CD14-positive monocyte (primary cell): Measurements from ENCODE around the gene KIF25. TPM values are rescaled to one million over a fixed set of nuclear protein-coding genes. Genes with fewer than 3 reads are reported as not detected.

Source experiments
- DNase-seq, 3 donors: peaks; one replicate each; pipeline ENCODE4 v3.0.0-alpha.2; 2011 to 2022
- H2AFZ ChIP-seq: 2 replicates; pipeline ENCODE4 v1.6.0; 2012; ENCODE audit warnings: mild to moderate bottlenecking, low read depth, low read length, inconsistent platforms; ENCODE audit not compliant: insufficient read depth, poor library complexity, severe bottlenecking
- H3K27ac ChIP-seq, 2 donors: 1 replicate in 1 of 2; 2 replicates in 1 of 2; pipeline ENCODE4 v1.5.1; 2012 to 2013; ENCODE audit warnings: low read length in 2 of 2, control low read depth in 1 of 2, inconsistent platforms in 1 of 2, low read depth in 1 of 2, mild to moderate bottlenecking in 1 of 2
- H3K27me3 ChIP-seq, 2 donors: one replicate each; pipeline versions ENCODE4 v1.6.0 to v1.6.1; 2011 to 2013; ENCODE audit warnings: low read length in 2 of 2; ENCODE audit not compliant: control insufficient read depth in 2 of 2, insufficient read depth in 2 of 2
- H3K36me3 ChIP-seq, 2 donors: replicated peaks in 1 of 2; 1 replicate in 1 of 2; 2 replicates in 1 of 2; pipeline versions ENCODE4 v1.5.1 to v1.6.1; 2012 to 2013; ENCODE audit warnings: low read length in 2 of 2, control low read depth in 1 of 2, inconsistent platforms in 1 of 2, mild to moderate bottlenecking in 1 of 2; ENCODE audit not compliant: insufficient read depth in 2 of 2, control insufficient read depth in 1 of 2
- H3K4me1 ChIP-seq, 2 donors: 1 replicate in 1 of 2; 2 replicates in 1 of 2; pipeline versions ENCODE4 v1.5.1 to v1.6.1; 2012 to 2013; ENCODE audit warnings: low read length in 2 of 2, control low read depth in 1 of 2, inconsistent platforms in 1 of 2, mild to moderate bottlenecking in 1 of 2, moderate library complexity in 1 of 2; ENCODE audit not compliant: insufficient read depth in 2 of 2, control insufficient read depth in 1 of 2
- H3K4me2 ChIP-seq: replicated peaks from 2 replicates; pipeline ENCODE3; 2012; ENCODE audit warnings: low read length, moderate library complexity, mild to moderate bottlenecking; ENCODE audit not compliant: poor library complexity, severe bottlenecking; ENCODE audit errors: extremely low read depth
- H3K4me3 ChIP-seq, 3 experiments: fragments of 200-600 bp in 1 of 3; sonication (generic) in 1 of 3; replicated peaks in 1 of 3; 1 replicate in 2 of 3; 2 replicates in 1 of 3; pipeline ENCODE4 v1.5.1; 2011 to 2013; ENCODE audit warnings: low read length in 3 of 3, mild to moderate bottlenecking in 3 of 3, control low read depth in 2 of 3, low read depth in 2 of 3, inconsistent platforms in 1 of 3, moderate library complexity in 1 of 3
- H3K79me2 ChIP-seq: 2 replicates; pipeline ENCODE4 v1.6.0; 2012; ENCODE audit warnings: mild to moderate bottlenecking, control low read depth, inconsistent platforms, low read length, moderate library complexity; ENCODE audit not compliant: insufficient read depth
- H3K9ac ChIP-seq: 2 replicates; pipeline ENCODE4 v1.6.0; 2017; ENCODE audit warnings: low read length, mild to moderate bottlenecking; ENCODE audit not compliant: insufficient read depth, poor library complexity, severe bottlenecking
- H3K9me3 ChIP-seq, 2 donors: replicated peaks in 1 of 2; 1 replicate in 1 of 2; 2 replicates in 1 of 2; pipeline versions ENCODE4 v1.5.1 to v1.6.1; 2012 to 2013; ENCODE audit warnings: low read length in 2 of 2, control low read depth in 1 of 2; ENCODE audit not compliant: control insufficient read depth in 1 of 2, insufficient read depth in 1 of 2
- H4K20me1 ChIP-seq: 2 replicates; pipeline ENCODE4 v1.6.0; 2012; ENCODE audit warnings: mild to moderate bottlenecking, low read length, control low read depth, moderate library complexity; ENCODE audit not compliant: insufficient read depth
- H3K27ac Mint-ChIP-seq, 7 donors: one replicate each; pipeline ENCODE4 v1.8.0; 2020; ENCODE audit warnings: mild to moderate bottlenecking in 7 of 7, mixed read lengths in 7 of 7, moderate library complexity in 6 of 7, inconsistent platforms in 2 of 7
- H3K27me3 Mint-ChIP-seq, 3 donors: one replicate each; pipeline ENCODE4 v1.8.0; 2021 to 2022; ENCODE audit warnings: low read depth in 3 of 3, mild to moderate bottlenecking in 3 of 3, mixed read lengths in 3 of 3, moderate library complexity in 3 of 3, inconsistent platforms in 1 of 3
- H3K36me3 Mint-ChIP-seq, 2 donors: one replicate each; pipeline ENCODE4 v1.8.0; 2020; ENCODE audit warnings: mixed read lengths in 2 of 2, inconsistent platforms in 1 of 2, mild to moderate bottlenecking in 1 of 2
- H3K4me1 Mint-ChIP-seq: one replicate; pipeline ENCODE4 v1.8.0; 2020; ENCODE audit warnings: mild to moderate bottlenecking, mixed read lengths
- H3K4me3 Mint-ChIP-seq, 2 donors: one replicate each; pipeline ENCODE4 v1.8.0; 2020; ENCODE audit warnings: mild to moderate bottlenecking in 2 of 2, mixed read lengths in 2 of 2, moderate library complexity in 1 of 2
- H3K9me3 Mint-ChIP-seq, 7 donors: one replicate each; pipeline ENCODE4 v1.8.0; 2020 to 2022; ENCODE audit warnings: mixed read lengths in 7 of 7, mild to moderate bottlenecking in 6 of 7, moderate library complexity in 6 of 7, inconsistent platforms in 2 of 7
- CTCF ChIP-seq: fragments of 200-600 bp; IDR thresholded peaks from one replicate; pipeline ENCODE4 v1.8.0; 2022; ENCODE audit warnings: antibody characterized with exemption, mild to moderate bottlenecking
- WGBS: methylation state at CpG from one replicate; pipeline ENCODE4 v1.1.5; 2013; ENCODE audit warnings: missing lambda C conversion rate; ENCODE audit not compliant: insufficient coverage; 5-methylcytosine and 5-hydroxymethylcytosine counted together
- intact Hi-C, 2 donors: fragments of 100-400 bp; cut with micrococcal nuclease; formaldehyde crosslinking; loops; one replicate each; pipeline versions ENCODE4 v1.15.0 to v1.15.1; 2023
- polyA plus RNA-seq, 3 donors: library from polyadenylated mRNA; depleted of rRNA in 1 of 3; unstranded in 2 of 3; stranded (reverse) in 1 of 3; fragments of 300-500 nt in 2 of 3; fragments of >200 nt in 1 of 3; fragmentation: Illumina TruSeq in 2 of 3; gene quantifications; 1 replicate in 2 of 3; 2 replicates in 1 of 3; pipeline ENCODE4 v1.2.3, GENCODE V29; 2012 to 2021

KIF25 gene
- polyA plus RNA-seq, 3 donors: not detected

GRCh38 chr6:168043848-168044415 lies 46.5 kb downstream of the KIF25 start:
- Mint-ChIP-seq H3K4me3 (no peak overlapping the region), H3K27me3 (peaks cover 0 to 5% (median 0%) of the 10 kb centered on the region in 3 donors), H3K36me3 (no peaks in the 10 kb centered on the region), H3K4me1 (no peaks in the 10 kb centered on the region), H3K9me3 (peaks cover 23 to 51% (median 43%) of the 10 kb centered on the region in 7 donors), H3K27ac (no peak overlapping the region)
- Histone ChIP-seq H2AFZ (no peak overlapping the region), H3K27ac (no peak overlapping the region), H3K4me3 (no peak overlapping the region), H3K79me2 (no peaks in the 10 kb centered on the region), H3K27me3 (no peaks in the 10 kb centered on the region), H3K36me3 (no peaks in the 10 kb centered on the region), H4K20me1 (no peaks in the 10 kb centered on the region), H3K9me3 (peaks cover 49 to 64% of the 10 kb centered on the region in 2 donors), H3K4me2 (no peak overlapping the region), H3K9ac (no peak overlapping the region), H3K4me1 (no peaks in the 10 kb centered on the region)
- WGBS: 88% methylated on average over 12 of the region's 21 CpGs
- intact Hi-C loops: no loop called here
- TF ChIP-seq CTCF: no peak
- DNase-seq: no peak

GRCh38 chr6:168044521-168045130 lies 47.2 kb downstream of the KIF25 start:
- peaks cover 0 to 5% (median 0%) of the 10 kb centered on the region in 3 donors for H3K27me3 Mint-ChIP-seq
- no peak overlapping the region for H3K4me3 Mint-ChIP-seq
- no peak overlapping the region for H3K4me3 ChIP-seq
- no peak overlapping the region for H3K27ac ChIP-seq
- H3K36me3 ChIP-seq: no peaks in the 10 kb centered on the region
- H3K27me3 ChIP-seq: no peaks in the 10 kb centered on the region
- H3K9me3 ChIP-seq: peaks cover 43 to 57% of the 10 kb centered on the region in 2 donors
- peaks cover 23 to 46% (median 36%) of the 10 kb centered on the region in 7 donors for H3K9me3 Mint-ChIP-seq
- no peak for TF ChIP-seq CTCF
- no peak overlapping the region for H3K9ac ChIP-seq
- H3K27ac Mint-ChIP-seq: no peak overlapping the region
- WGBS: 94% methylated on average over 25 of the region's 28 CpGs
- intact Hi-C loops: no loop called here
- H4K20me1 ChIP-seq: no peaks in the 10 kb centered on the region
- no peak for DNase-seq
- H3K79me2 ChIP-seq: no peaks in the 10 kb centered on the region
- H3K4me1 Mint-ChIP-seq: no peaks in the 10 kb centered on the region
- no peak overlapping the region for H2AFZ ChIP-seq
- no peak overlapping the region for H3K4me2 ChIP-seq
- no peaks in the 10 kb centered on the region for H3K4me1 ChIP-seq
- H3K36me3 Mint-ChIP-seq: no peaks in the 10 kb centered on the region
